Activated T-helper 2 cell treated with anti-CD3 and anti-CD28 coated beads, Interferon-gamma antibody, Interleukin-2, Interleukin-4, amounts not matched to agents 10 μg/mL and 5 μg/mL and 100 μg/mL, durations not matched to agents 14 hours and 24 hours and 36 hours (primary cell): ENCODE measurements around the gene TSTD2. TPM values are rescaled to one million over a fixed set of nuclear protein-coding genes. Genes with fewer than 3 reads are reported as not detected.

Experiments used
- DNase-seq: peaks from one replicate; pipeline ENCODE4 v3.0.0; 2021; ENCODE audit warnings: low spot score
- H3K27ac Mint-ChIP-seq: one replicate; pipeline ENCODE4 v1.8.0; 2021; ENCODE audit warnings: mixed read lengths
- H3K27me3 Mint-ChIP-seq: one replicate; pipeline ENCODE4 v1.8.0; 2021; ENCODE audit warnings: low read depth, mixed read lengths
- H3K36me3 Mint-ChIP-seq: one replicate; pipeline ENCODE4 v1.8.0; 2021; ENCODE audit warnings: low read depth, mixed read lengths
- H3K4me1 Mint-ChIP-seq: one replicate; pipeline ENCODE4 v1.8.0; 2021; ENCODE audit warnings: low read depth, mixed read lengths
- H3K4me3 Mint-ChIP-seq: one replicate; pipeline ENCODE4 v1.8.0; 2021; ENCODE audit warnings: low read depth, mild to moderate bottlenecking, moderate library complexity, mixed read lengths
- H3K9me3 Mint-ChIP-seq: one replicate; pipeline ENCODE4 v1.8.0; 2021; ENCODE audit warnings: mixed read lengths
- intact Hi-C: fragments of 100-400 bp; cut with micrococcal nuclease; formaldehyde crosslinking; loops from one replicate; pipeline ENCODE4 v1.15.1; 2023
- total RNA-seq: library from RNA; stranded (reverse); gene quantifications from 2 replicates; pipeline ENCODE4 v1.2.3, GENCODE V29; 2022

Gene TSTD2
- total RNA-seq, 1 donor from 2014 or later = 19.4 TPM

GRCh38 chr9:97564291-97565175 is 68.6 kb downstream of the TSTD2 start:
- Mint-ChIP-seq H3K4me1 (peaks cover 2% of the 10 kb centered on the region), H3K9me3 (no peaks in the 10 kb centered on the region), H3K36me3 (no peaks in the 10 kb centered on the region), H3K27me3 (peaks cover 11% of the 10 kb centered on the region), H3K4me3 (no peak overlapping the region), H3K27ac (no peak overlapping the region)
- intact Hi-C loops = no loop called here
- DNase-seq = no peak

- no peaks in the 10 kb centered on the region for H3K36me3 Mint-ChIP-seq
- no peak overlapping the region for H3K27ac Mint-ChIP-seq
- H3K9me3 Mint-ChIP-seq = no peaks in the 10 kb centered on the region
- H3K4me3 Mint-ChIP-seq = no peak overlapping the region
- H3K27me3 Mint-ChIP-seq = peaks cover 14% of the 10 kb centered on the region
- peaks cover 9% of the 10 kb centered on the region for H3K4me1 Mint-ChIP-seq
- no peak for DNase-seq
- intact Hi-C loops = no loop called here
These were observed 69.6 kb downstream of the TSTD2 start for GRCh38 chr9:97563458-97564135.

GRCh38 chr9:97562542-97562941 is 70.6 kb downstream of the TSTD2 start:
- peaks cover 9% of the 10 kb centered on the region for H3K4me1 Mint-ChIP-seq
- no peak overlapping the region for H3K4me3 Mint-ChIP-seq
- H3K9me3 Mint-ChIP-seq = no peaks in the 10 kb centered on the region
- H3K27ac Mint-ChIP-seq = no peak overlapping the region
- no peaks in the 10 kb centered on the region for H3K36me3 Mint-ChIP-seq
- peaks cover 17% of the 10 kb centered on the region for H3K27me3 Mint-ChIP-seq
- intact Hi-C loops = no loop called here
- DNase-seq = no peak

DNA sequence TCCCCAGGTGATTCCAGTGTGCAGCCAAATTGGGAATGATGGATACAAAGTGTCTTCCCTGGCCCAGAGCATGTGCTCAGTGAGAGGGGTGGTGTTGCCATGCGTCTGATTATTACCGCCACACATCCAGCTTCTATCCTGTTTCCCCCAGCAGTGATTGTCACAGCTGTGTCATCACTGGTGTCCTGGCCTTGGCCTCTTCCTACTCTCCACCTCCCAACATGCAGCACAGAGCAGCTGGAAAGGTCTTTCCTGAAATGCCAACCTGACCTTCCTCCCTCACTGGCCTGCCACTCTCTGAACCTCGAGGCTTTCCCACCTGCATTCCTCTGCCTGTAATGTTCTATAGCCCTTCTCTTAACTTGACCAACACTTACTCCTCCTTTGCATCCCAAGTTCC is 71.7 kb downstream of the TSTD2 start:
- no peaks in the 10 kb centered on the region for H3K36me3 Mint-ChIP-seq
- peaks cover 20% of the 10 kb centered on the region for H3K27me3 Mint-ChIP-seq
- intact Hi-C loops = no loop called here
- H3K9me3 Mint-ChIP-seq = no peaks in the 10 kb centered on the region
- DNase-seq = no peak
- H3K4me1 Mint-ChIP-seq = peaks cover 9% of the 10 kb centered on the region
- no peak overlapping the region for H3K27ac Mint-ChIP-seq
- H3K4me3 Mint-ChIP-seq = no peak overlapping the region

GRCh38 chr9:97560851-97561250 is 72.3 kb downstream of the TSTD2 start:
- peaks cover 25% of the 10 kb centered on the region for H3K27me3 Mint-ChIP-seq
- no peak for DNase-seq
- H3K4me1 Mint-ChIP-seq = peaks cover 9% of the 10 kb centered on the region
- no peaks in the 10 kb centered on the region for H3K36me3 Mint-ChIP-seq
- H3K27ac Mint-ChIP-seq = no peak overlapping the region
- H3K4me3 Mint-ChIP-seq = no peak overlapping the region
- no peaks in the 10 kb centered on the region for H3K9me3 Mint-ChIP-seq
- intact Hi-C loops = no loop called here

GRCh38 chr9:97560154-97560553 is 73.0 kb downstream of the TSTD2 start:
- Mint-ChIP-seq H3K4me3 (no peak overlapping the region), H3K4me1 (peaks cover 9% of the 10 kb centered on the region), H3K9me3 (no peaks in the 10 kb centered on the region), H3K27ac (no peak overlapping the region), H3K27me3 (peaks cover 27% of the 10 kb centered on the region), H3K36me3 (no peaks in the 10 kb centered on the region)
- no peak for DNase-seq
- intact Hi-C loops = no loop called here

- Mint-ChIP-seq H3K4me1 (peaks cover 9% of the 10 kb centered on the region), H3K4me3 (peak overlapping the region; percentile 34), H3K27me3 (peaks cover 32% of the 10 kb centered on the region), H3K27ac (peak overlapping the region; percentile 44), H3K9me3 (no peaks in the 10 kb centered on the region), H3K36me3 (no peaks in the 10 kb centered on the region)
- no peak for DNase-seq
- intact Hi-C loops = no loop called here
These were observed 74.1 kb downstream of the TSTD2 start for GRCh38 chr9:97559111-97559514.

- peak overlapping the region; percentile 34 for H3K4me3 Mint-ChIP-seq
- intact Hi-C loops = no loop called here
- H3K4me1 Mint-ChIP-seq = peaks cover 9% of the 10 kb centered on the region
- H3K36me3 Mint-ChIP-seq = no peaks in the 10 kb centered on the region
- DNase-seq = no peak
- H3K27me3 Mint-ChIP-seq = peaks cover 32% of the 10 kb centered on the region
- H3K27ac Mint-ChIP-seq = peak overlapping the region; percentile 44
- H3K9me3 Mint-ChIP-seq = no peaks in the 10 kb centered on the region
These were observed 74.5 kb downstream of the TSTD2 start for GRCh38 chr9:97558701-97559101.

GRCh38 chr9:97557606-97558095 is 75.5 kb downstream of the TSTD2 start:
- intact Hi-C loops = no loop called here
- DNase-seq = no peak
- H3K4me3 Mint-ChIP-seq = no peak overlapping the region
- peaks cover 37% of the 10 kb centered on the region for H3K27me3 Mint-ChIP-seq
- H3K4me1 Mint-ChIP-seq = peaks cover 9% of the 10 kb centered on the region
- no peaks in the 10 kb centered on the region for H3K36me3 Mint-ChIP-seq
- H3K9me3 Mint-ChIP-seq = no peaks in the 10 kb centered on the region
- H3K27ac Mint-ChIP-seq = no peak overlapping the region

DNA sequence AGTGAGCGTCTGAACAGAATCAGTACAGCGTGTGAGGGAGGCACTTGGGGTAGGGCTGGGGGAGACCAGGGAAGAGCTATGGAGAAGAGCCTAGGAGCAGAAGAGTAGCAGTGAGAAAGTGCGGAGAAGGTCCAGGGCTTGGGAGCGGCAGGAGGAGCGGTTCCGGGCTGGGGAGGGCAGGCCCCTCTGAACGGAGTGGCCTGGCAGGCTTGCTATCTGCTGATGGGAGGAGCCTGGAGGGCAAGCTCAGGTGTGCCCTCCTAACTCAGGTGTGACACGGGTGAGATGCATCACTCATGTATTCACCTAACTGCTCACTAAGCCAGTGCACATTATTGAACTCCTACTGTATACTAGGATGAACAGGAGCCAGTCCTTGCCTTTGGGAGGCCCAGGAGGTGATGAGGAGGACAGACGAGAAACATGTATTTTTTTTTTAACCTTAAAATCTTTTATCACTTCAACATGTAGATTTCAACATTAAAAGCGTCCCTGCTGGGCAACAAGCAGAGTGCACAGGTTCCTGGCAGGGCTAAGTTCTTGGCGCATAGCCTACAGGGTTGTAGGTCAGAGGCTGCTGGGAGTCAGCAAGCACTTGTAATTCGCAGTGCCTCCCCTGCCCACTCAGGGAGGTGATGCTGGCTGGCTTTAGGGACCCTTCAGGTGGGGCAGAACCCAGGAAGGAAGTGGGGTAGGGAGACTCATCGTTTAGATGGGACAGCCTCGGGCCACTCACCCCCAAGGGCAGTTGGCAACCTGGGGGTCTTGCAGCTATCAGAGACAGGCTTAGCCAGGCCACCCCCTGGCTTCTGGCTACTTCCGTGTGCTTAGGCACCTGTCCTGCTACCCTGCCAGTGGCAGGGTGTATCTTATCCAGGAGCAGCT is 76.2 kb downstream of the TSTD2 start:
- H3K36me3 Mint-ChIP-seq = no peaks in the 10 kb centered on the region
- no peak overlapping the region for H3K27ac Mint-ChIP-seq
- intact Hi-C loops = no loop called here

DNA sequence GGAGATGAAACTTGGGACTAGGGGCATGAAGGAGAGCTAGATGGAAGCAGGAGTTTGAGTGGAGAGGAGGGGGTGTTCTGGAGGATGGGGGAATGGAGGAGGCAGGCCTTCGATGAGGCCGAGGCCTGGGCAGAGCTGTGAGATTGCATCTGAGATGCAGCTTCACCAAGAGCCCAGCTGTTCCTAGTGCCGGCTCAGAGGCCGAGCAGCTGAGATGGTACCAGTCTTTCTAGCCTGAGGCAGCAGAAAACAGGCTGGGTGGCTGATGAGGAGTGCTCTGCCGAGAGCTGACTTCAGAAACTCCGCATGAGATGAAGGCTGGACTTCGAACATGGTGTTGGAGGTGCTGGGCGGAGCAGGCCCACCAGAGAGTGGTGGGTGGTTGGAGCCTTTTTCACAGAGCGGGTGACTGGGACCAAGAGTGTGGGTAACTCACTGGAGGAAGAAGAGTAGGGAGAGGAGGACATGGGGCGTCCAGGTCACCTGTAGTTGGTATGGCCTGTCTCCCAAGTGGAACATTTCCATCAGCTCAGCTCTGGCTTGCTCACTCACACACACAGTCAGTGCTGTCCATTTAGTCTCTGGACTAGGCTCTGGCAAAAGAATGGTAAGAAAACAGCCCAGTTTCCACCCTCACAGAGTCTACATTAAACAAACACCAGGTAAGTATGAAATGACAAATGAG is 77.0 kb downstream of the TSTD2 start:
- Mint-ChIP-seq H3K27me3 (peaks cover 37% of the 10 kb centered on the region), H3K4me1 (peaks cover 9% of the 10 kb centered on the region), H3K9me3 (no peaks in the 10 kb centered on the region), H3K27ac (no peak overlapping the region), H3K4me3 (no peak overlapping the region), H3K36me3 (no peaks in the 10 kb centered on the region)
- intact Hi-C loops = no loop called here
- DNase-seq = no peak

More for the DNA sequence above, 76.2 kb downstream of the TSTD2 start:
- no peaks in the 10 kb centered on the region for H3K9me3 Mint-ChIP-seq
- peaks cover 39% of the 10 kb centered on the region for H3K27me3 Mint-ChIP-seq
- DNase-seq = no peak
- H3K4me3 Mint-ChIP-seq = no peak overlapping the region
- peaks cover 9% of the 10 kb centered on the region for H3K4me1 Mint-ChIP-seq

DNA sequence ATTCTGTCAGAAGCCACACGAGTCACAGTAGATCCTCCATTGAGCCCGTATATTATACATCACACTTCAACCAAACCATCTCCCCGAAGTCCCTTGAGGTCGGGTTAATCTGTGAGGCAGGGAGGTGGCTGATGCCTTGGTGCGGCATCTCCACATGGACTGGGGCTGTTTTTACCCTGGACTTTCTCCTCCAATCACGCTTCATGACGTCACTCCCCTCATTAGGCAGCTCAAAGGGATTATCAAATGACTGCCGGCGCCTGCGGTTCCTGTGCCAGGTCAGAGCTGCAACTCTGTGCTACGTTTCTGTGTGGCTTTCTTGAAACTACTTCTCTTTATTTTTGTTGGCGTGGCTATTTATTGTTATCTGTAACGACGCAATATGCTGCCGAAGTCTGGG is 78.0 kb downstream of the TSTD2 start:
- Mint-ChIP-seq H3K36me3 (no peaks in the 10 kb centered on the region), H3K4me3 (no peak overlapping the region), H3K4me1 (peaks cover 9% of the 10 kb centered on the region), H3K27me3 (peaks cover 41% of the 10 kb centered on the region), H3K27ac (no peak overlapping the region), H3K9me3 (no peaks in the 10 kb centered on the region)
- intact Hi-C loops = no loop called here
- no peak for DNase-seq
